GM12878 (cell line): ENCODE data around the gene SAP25. TPM values are rescaled to one million over a fixed set of nuclear protein-coding genes. Genes with fewer than 3 reads are reported as not detected.

Experiments
- ATAC-seq: fragments of 200-7000 bp; cut with Tn5 transposase; 3 replicates; pipeline ENCODE4 v1.9.1; 2020; ENCODE audit warnings: mild to moderate bottlenecking, moderate library complexity
- BruUV-seq: library from RNA; stranded (reverse); fragments of 400-500 nt; replicated peaks from 2 replicates; lab custom pipeline; 2021; lab: Mats Ljungman, UMichigan
- CTCF ChIA-PET: fragments of 300-600 bp; sonication (Branson Sonifier 250); formaldehyde crosslinking; extraction: SDS; loops from one replicate; lab custom pipeline; 2021; ENCODE audit warnings: inconsistent platforms; lab: Yijun Ruan, JAX
- POLR2A ChIA-PET: fragments of 350-600 bp; formaldehyde crosslinking; extraction: SDS; loops from one replicate; lab custom pipeline; 2021; ENCODE audit warnings: inconsistent platforms; lab: Charles Lee
- RAD21 ChIA-PET: fragments of 300-600 bp; sonication (Branson Sonifier 250); formaldehyde crosslinking; loops from one replicate; lab custom pipeline; 2023; ENCODE audit warnings: antibody characterized with exemption; ENCODE audit not compliant: unreplicated experiment; lab: Charles Lee
- SMC1A ChIA-PET: fragments of 300-600 bp; sonication (Branson Sonifier 250); formaldehyde crosslinking; loops from one replicate; lab custom pipeline; 2023; ENCODE audit not compliant: unreplicated experiment, uncharacterized antibody; lab: Charles Lee
- DNase-seq: peaks from one replicate; pipeline ENCODE4 v3.0.0-alpha.2; 2011; ENCODE audit warnings: low read depth, low spot score
- FAIRE-seq: peaks from 3 replicates; lab custom pipeline; 2011; peaks lifted over from hg19 to GRCh38; lab: Jason Lieb, UNC
- H2AFZ ChIP-seq: 2 replicates; pipeline ENCODE4 v1.6.0; 2011; ENCODE audit warnings: low read depth, low read length, control low read depth; ENCODE audit not compliant: control insufficient read depth
- H3K27ac ChIP-seq: 2 replicates; pipeline ENCODE4 v1.5.1; 2011; ENCODE audit warnings: control low read depth; ENCODE audit not compliant: control insufficient read depth, insufficient read depth
- H3K27me3 ChIP-seq, 2 experiments: replicated peaks in 1 of 2; 2 replicates each; pipeline versions ENCODE4 v1.6.0 to v1.6.1; 2011; ENCODE audit warnings: low read length in 1 of 2; ENCODE audit not compliant: control insufficient read depth in 2 of 2, insufficient read depth in 2 of 2
- H3K36me3 ChIP-seq, 2 experiments: 2 replicates each; pipeline ENCODE4 v1.5.1; 2011; ENCODE audit warnings: low read length in 1 of 2; ENCODE audit not compliant: control insufficient read depth in 2 of 2, insufficient read depth in 2 of 2
- H3K4me1 ChIP-seq: 2 replicates; pipeline ENCODE4 v1.6.1; 2011; ENCODE audit warnings: mild to moderate bottlenecking, low read length, moderate library complexity, mixed read lengths; ENCODE audit not compliant: control insufficient read depth, insufficient read depth
- H3K4me2 ChIP-seq: 2 replicates; pipeline ENCODE4 v1.6.0; 2011; ENCODE audit warnings: control low read depth; ENCODE audit not compliant: control insufficient read depth, insufficient read depth
- H3K4me3 ChIP-seq: fragments of 200-600 bp; sonication (generic); 2 replicates; pipeline ENCODE4 v1.5.1; 2016
- H3K79me2 ChIP-seq: 2 replicates; pipeline ENCODE4 v1.6.0; 2011; ENCODE audit warnings: low read length; ENCODE audit not compliant: control insufficient read depth, insufficient read depth
- H3K9ac ChIP-seq: 2 replicates; pipeline ENCODE4 v1.8.0; 2011; ENCODE audit warnings: low read length, control low read depth, mixed read lengths; ENCODE audit not compliant: control insufficient read depth, insufficient read depth
- H3K9me3 ChIP-seq: replicated peaks from 3 replicates; pipeline ENCODE4 v1.5.1; 2011; ENCODE audit warnings: mild to moderate bottlenecking, low read length; ENCODE audit not compliant: control insufficient read depth, insufficient read depth
- H4K20me1 ChIP-seq: 2 replicates; pipeline ENCODE4 v1.6.0; 2011; ENCODE audit not compliant: control insufficient read depth, insufficient read depth
- ATF2 ChIP-seq: IDR thresholded peaks from 2 replicates; pipeline ENCODE4 v1.6.1; 2012; ENCODE audit warnings: low read length, inconsistent platforms
- ATF7 ChIP-seq: fragments of 450-650 bp; IDR thresholded peaks from 2 replicates; pipeline ENCODE4 v1.6.1; 2016; ENCODE audit warnings: low read depth, mild to moderate bottlenecking
- BHLHE40 ChIP-seq, 2 experiments: fragments of 450-650 bp in 1 of 2; IDR thresholded peaks; 2 replicates each; pipeline ENCODE4 v1.6.1; 2011 to 2017; ENCODE audit warnings: low read depth in 2 of 2, borderline replicate concordance in 1 of 2, improper control_type of control experiment in 1 of 2, low read length in 1 of 2, mild to moderate bottlenecking in 1 of 2
- BRCA1 ChIP-seq: IDR thresholded peaks from 2 replicates; pipeline ENCODE4 v1.6.1; 2011; ENCODE audit warnings: low read depth, low read length, improper control_type of control experiment
- CREM ChIP-seq: IDR thresholded peaks from 2 replicates; pipeline ENCODE4 v1.6.1; 2014; ENCODE audit warnings: antibody characterized with exemption, low read depth
- CUX1 ChIP-seq: IDR thresholded peaks from 2 replicates; pipeline ENCODE4 v1.6.1; 2012; ENCODE audit warnings: improper control_type of control experiment, low read depth, low read length; ENCODE audit not compliant: insufficient replicate concordance
- DPF2 ChIP-seq: fragments of 450-650 bp; IDR thresholded peaks from 2 replicates; pipeline ENCODE4 v1.6.1; 2017; ENCODE audit warnings: mild to moderate bottlenecking
- ELK1 ChIP-seq: IDR thresholded peaks from 2 replicates; pipeline ENCODE4 v1.6.1; 2012; ENCODE audit warnings: low read depth, low read length, improper control_type of control experiment
- EP300 ChIP-seq, 2 experiments: fragments of 150-350 bp in 1 of 2; IDR thresholded peaks; 2 replicates each; pipeline ENCODE4 v1.6.1; 2011 to 2012; ENCODE audit warnings: low read depth in 2 of 2, low read length in 2 of 2, borderline replicate concordance in 1 of 2, improper control_type of control experiment in 1 of 2, inconsistent platforms in 1 of 2; ENCODE audit not compliant: control insufficient read depth in 1 of 2
- HSF1 ChIP-seq: fragments of 150-350 bp; IDR thresholded peaks from 2 replicates; pipeline ENCODE4 v1.6.1; 2014; ENCODE audit warnings: mild to moderate bottlenecking, low read depth, low read length
- JUNB ChIP-seq: IDR thresholded peaks from 2 replicates; pipeline ENCODE4 v1.6.1; 2016; ENCODE audit warnings: antibody characterized with exemption, mild to moderate bottlenecking
- SPI1 ChIP-seq: IDR thresholded peaks from 2 replicates; pipeline ENCODE4 v1.6.1; 2011; ENCODE audit warnings: low read depth, mild to moderate bottlenecking, low read length, moderate library complexity, borderline replicate concordance; ENCODE audit not compliant: insufficient read depth
- SUPT20H ChIP-seq: IDR thresholded peaks from 2 replicates; pipeline ENCODE4 v1.6.1; 2011; ENCODE audit warnings: low read depth, mild to moderate bottlenecking, low read length, moderate library complexity, borderline replicate concordance; ENCODE audit not compliant: control insufficient read depth
- WGBS: methylation state at CpG from one replicate; pipeline ENCODE4 v1.1.6; 2016; ENCODE audit warnings: low lambda C conversion rate; ENCODE audit not compliant: insufficient replicate concordance, insufficient coverage; ENCODE audit errors: missing lambda C conversion rate; 5-methylcytosine and 5-hydroxymethylcytosine counted together
- in situ Hi-C: fragments of 300-500 bp; cut with MboI; formaldehyde crosslinking; loops from 9 replicates; pipeline ENCODE4 v1.14.3; 2018; ENCODE audit warnings: mixed read lengths
- intact Hi-C: fragments of 100-400 bp; cut with micrococcal nuclease; formaldehyde crosslinking; loops from one replicate; pipeline ENCODE4 v1.14.2; 2022; ENCODE audit not compliant: unreplicated experiment
- polyA plus RNA-seq, 11 experiments: library from polyadenylated mRNA; depleted of rRNA in 4 of 11; unstranded in 6 of 11; stranded (reverse) in 5 of 11; fragments of >200 nt; fragmentation: Nextera tagmentation in 4 of 11; fragmentation: Illumina TruSeq in 1 of 11; extraction: Ambion mirVana in 4 of 11; extraction: Trizol in 1 of 11; gene quantifications; 1 replicate in 1 of 11; 2 replicates in 10 of 11; pipeline versions ENCODE4 v1.2.1 to v1.2.3, GENCODE V29; 2011 to 2016; ENCODE audit warnings: inconsistent platforms in 2 of 11, missing spikeins in 2 of 11, low read depth in 1 of 11
- total RNA-seq, 4 experiments: library from RNA; depleted of rRNA in 3 of 4; stranded (reverse); fragments of >200 nt in 3 of 4; fragmentation: Illumina TruSeq in 1 of 4; extraction: Trizol in 1 of 4; gene quantifications; 2 replicates each; pipeline versions ENCODE4 v1.2.1 to v1.2.3, GENCODE V29; 2013 to 2021

SAP25 gene
- total and polyA plus RNA-seq, 10 of the 15 experiments (the other 5 are each of a cell fraction or from before 2014, with no cell fraction given): 0.14 to 8.6 (median 1.1) TPM

GRCh38 chr7:100555701-100556100 is 18.0 kb downstream of the SAP25 start (continued):
- TF ChIP-seq CUX1: no peak
- TF ChIP-seq JUNB: no peak

GRCh38 chr7:100553032-100553431 is 20.7 kb downstream of the SAP25 start:
- ATAC-seq: no peak
- SMC1A ChIA-PET: no interaction called here
- CTCF ChIA-PET: no interaction called here
- WGBS: 93% methylated on average over 3 of the region's 3 CpGs
- no TSS peak for BruUV-seq
- no peaks in the 10 kb centered on the region for H3K9me3 ChIP-seq
- H3K9ac ChIP-seq: no peak overlapping the region
- in situ Hi-C loops: no loop called here
- peaks cover 19 to 49% of the 10 kb centered on the region in 2 experiments for H3K36me3 ChIP-seq
- H2AFZ ChIP-seq: no peak overlapping the region
- no peak overlapping the region for H3K27ac ChIP-seq
- DNase-seq: no peak
- no peak overlapping the region for H3K4me2 ChIP-seq
- no peaks in the 10 kb centered on the region for H3K27me3 ChIP-seq
- POLR2A ChIA-PET: interaction anchor here (0.6 kb wide), 1 partner anchor 13 kb away, joined by 5 read pairs; no protein-coding TSS in a partner anchor
- RAD21 ChIA-PET: no interaction called here
- FAIRE-seq: no peak
- peaks cover 11% of the 10 kb centered on the region for H3K79me2 ChIP-seq
- no peaks in the 10 kb centered on the region for H4K20me1 ChIP-seq
- intact Hi-C loops: no loop called here
- H3K4me1 ChIP-seq: peaks cover 25% of the 10 kb centered on the region
- H3K4me3 ChIP-seq: no peak overlapping the region
- no peak for TF ChIP-seq ATF7
- TF ChIP-seq DPF2: no peak
- TF ChIP-seq EP300 (IDR thresholded peaks at IDR 0.05; ENCODE audit: borderline replicate concordance in 1 of 2, control insufficient read depth in 1 of 2, low read depth in 2 of 2, low read length in 2 of 2): no peak
- TF ChIP-seq CREM: no peak
- TF ChIP-seq HSF1: no peak
- TF ChIP-seq ELK1: no peak
- TF ChIP-seq BRCA1: no peak
- TF ChIP-seq BHLHE40 (IDR thresholded peaks at IDR 0.05; ENCODE audit: borderline replicate concordance in 1 of 2, low read depth in 2 of 2, low read length in 1 of 2): no peak
- no peak for TF ChIP-seq SPI1
- no peak for TF ChIP-seq ATF2
- TF ChIP-seq SUPT20H: no peak
